IPS DF 6.9 (cell line): ENCODE results near the gene C19orf53.

Source experiments
- DNase-seq: peaks from one replicate; pipeline ENCODE4 v3.0.0-alpha.2; 2013; ENCODE audit warnings: low read depth, low spot score
- H3K27ac ChIP-seq: one replicate; pipeline ENCODE4 v1.5.1; 2013; ENCODE audit warnings: low read length, control low read depth
- H3K27me3 ChIP-seq: 2 replicates; pipeline ENCODE4 v1.6.1; 2013; ENCODE audit warnings: mild to moderate bottlenecking, low read length; ENCODE audit not compliant: control insufficient read depth, insufficient read depth
- H3K36me3 ChIP-seq: 2 replicates; pipeline ENCODE4 v1.6.1; 2013; ENCODE audit warnings: low read length; ENCODE audit not compliant: control insufficient read depth, insufficient read depth
- H3K4me1 ChIP-seq: 2 replicates; pipeline ENCODE4 v1.6.1; 2013; ENCODE audit warnings: low read length; ENCODE audit not compliant: control insufficient read depth, insufficient read depth
- H3K4me3 ChIP-seq: 2 replicates; pipeline ENCODE4 v1.5.1; 2013; ENCODE audit warnings: mild to moderate bottlenecking, low read length
- H3K9me3 ChIP-seq: 2 replicates; pipeline ENCODE4 v1.6.1; 2013; ENCODE audit warnings: low read length, inconsistent platforms; ENCODE audit not compliant: control insufficient read depth, insufficient read depth
- WGBS: extraction: QIAGEN DNeasy Blood & Tissue Kit; methylation state at CpG from one replicate; pipeline ENCODE4 v1.1.7; 2013; ENCODE audit warnings: mixed read lengths, missing lambda C conversion rate; ENCODE audit not compliant: insufficient read length, insufficient coverage; 5-methylcytosine and 5-hydroxymethylcytosine counted together

Gene C19orf53

DNA sequence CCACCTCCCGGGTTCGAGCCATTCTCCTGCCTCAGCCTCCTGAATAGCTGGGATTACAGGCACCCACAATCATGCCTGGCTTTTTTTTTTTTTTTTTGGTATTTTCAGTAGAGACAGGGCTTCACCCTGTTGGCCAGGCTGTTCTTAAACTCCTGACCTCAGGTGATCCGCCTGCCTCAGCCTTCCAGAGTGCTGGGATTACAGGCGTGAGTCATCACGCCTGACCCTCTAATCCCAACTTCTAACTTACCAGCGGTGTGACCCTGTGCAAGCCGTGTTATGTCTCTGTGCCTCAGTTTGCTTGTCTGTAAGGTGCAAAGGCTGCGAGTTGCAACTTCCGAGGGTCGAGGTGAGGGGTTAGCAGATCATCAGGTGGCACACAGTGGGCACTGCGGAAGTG lies 38.3 kb downstream of the C19orf53 start:
- no peak overlapping the region for H3K4me3 ChIP-seq
- no peak for DNase-seq
- 0 out of 2 replicates have a peak, but pooled peaks cover under 1% of the 10 kb centered on the region for H3K4me1 ChIP-seq
- H3K9me3 ChIP-seq, result no peaks in the 10 kb centered on the region
- no peaks in the 10 kb centered on the region for H3K27me3 ChIP-seq
- WGBS, result no CpG with 5 or more reads among the region's 11 CpGs
- H3K27ac ChIP-seq, result no peak overlapping the region
- H3K36me3 ChIP-seq, result peaks cover 21% of the 10 kb centered on the region

DNA sequence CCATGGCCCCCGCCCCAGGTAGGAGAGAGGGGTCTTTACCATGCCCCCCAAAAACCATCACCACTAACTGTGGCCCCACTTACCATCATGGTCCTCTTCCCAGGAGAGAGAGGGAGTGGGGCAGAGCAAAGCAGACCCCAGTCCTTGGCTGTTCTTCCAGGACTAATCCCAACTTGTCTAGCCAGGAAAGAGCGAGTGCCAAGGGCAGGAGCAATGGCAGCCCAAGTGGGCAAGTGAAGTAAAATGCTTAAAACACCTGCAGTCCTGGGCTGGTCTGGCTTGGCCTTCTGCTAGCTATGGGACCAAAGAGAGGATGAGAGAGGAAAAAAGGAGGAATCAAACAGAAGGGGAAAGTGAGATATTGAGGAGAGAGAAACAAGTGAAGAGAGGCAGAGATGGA lies 38.9 kb downstream of the C19orf53 start:
- WGBS, result no CpG with 5 or more reads among the region's 2 CpGs

DNA sequence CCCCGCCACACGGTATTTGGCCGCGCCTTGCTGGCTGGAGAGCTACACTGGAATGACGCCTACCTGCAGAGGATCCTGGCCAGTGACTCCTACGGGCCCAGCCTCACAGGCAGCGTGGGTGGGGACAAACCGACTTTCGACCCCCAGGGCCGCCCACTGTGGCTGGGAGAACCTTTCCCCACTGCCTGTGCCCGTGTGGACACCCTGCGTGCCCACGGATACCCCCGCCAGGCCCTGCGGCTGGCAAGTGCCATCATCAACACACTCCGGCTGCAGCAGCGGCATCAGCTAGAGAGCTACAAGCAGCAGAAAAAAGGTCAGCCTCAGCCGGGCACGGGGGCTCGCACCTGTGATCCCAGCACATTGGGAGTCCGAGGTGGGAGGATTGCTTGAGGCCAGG lies 40.3 kb downstream of the C19orf53 start:
- Histone ChIP-seq H3K27ac (no peak overlapping the region), H3K4me1 (0 out of 2 replicates have a peak, but pooled peaks cover 2% of the 10 kb centered on the region), H3K36me3 (peaks cover 15% of the 10 kb centered on the region), H3K27me3 (no peaks in the 10 kb centered on the region), H3K4me3 (no peak overlapping the region), H3K9me3 (no peaks in the 10 kb centered on the region)
- DNase-seq, result no peak
- WGBS, result no CpG with 5 or more reads among the region's 21 CpGs

More for the DNA sequence above, 38.9 kb downstream of the C19orf53 start:
- Histone ChIP-seq H3K36me3 (peaks cover 18% of the 10 kb centered on the region), H3K4me1 (0 out of 2 replicates have a peak, but pooled peaks cover 2% of the 10 kb centered on the region), H3K4me3 (no peak overlapping the region), H3K27me3 (no peaks in the 10 kb centered on the region), H3K27ac (no peak overlapping the region), H3K9me3 (no peaks in the 10 kb centered on the region)
- DNase-seq, result no peak

DNA sequence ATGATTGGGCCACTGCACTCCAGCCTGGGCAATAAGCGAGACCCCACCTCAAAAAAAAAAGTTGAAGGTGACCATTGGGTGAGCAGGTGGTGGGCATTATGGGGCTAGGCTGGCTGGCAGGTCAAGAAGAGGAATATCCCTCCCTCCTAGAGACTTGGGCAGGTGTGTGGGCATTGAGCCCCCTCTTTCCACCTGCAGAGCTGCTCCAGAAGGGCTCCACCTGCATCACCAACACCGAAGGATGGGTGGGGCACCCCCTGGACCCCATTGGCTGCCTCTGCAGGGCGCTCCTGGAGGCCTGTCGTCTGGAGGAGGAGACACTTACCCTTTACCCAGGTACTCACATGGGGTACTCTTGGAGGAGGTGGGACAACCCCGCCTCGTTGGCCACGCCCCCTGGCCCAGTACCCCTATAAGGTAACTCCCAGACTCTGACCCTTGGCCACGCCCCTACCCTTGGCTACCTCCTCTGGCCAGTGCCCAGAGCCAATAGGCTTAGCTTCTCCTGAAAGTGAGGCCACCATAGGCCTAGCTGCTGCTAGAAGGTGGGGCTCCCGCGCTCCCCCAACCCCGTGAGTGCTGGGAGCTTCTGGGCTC lies 42.9 kb downstream of the C19orf53 start:
- Histone ChIP-seq H3K4me1 (0 out of 2 replicates have a peak, but pooled peaks cover 2% of the 10 kb centered on the region), H3K9me3 (no peaks in the 10 kb centered on the region), H3K27ac (no peak overlapping the region), H3K36me3 (peaks cover 15% of the 10 kb centered on the region), H3K4me3 (peak overlapping the region; percentile 47; the same call in 1 of the 2 replicates), H3K27me3 (no peaks in the 10 kb centered on the region)
- DNase-seq, result peak; percentile 99
- no CpG with 5 or more reads among the region's 11 CpGs for WGBS

DNA sequence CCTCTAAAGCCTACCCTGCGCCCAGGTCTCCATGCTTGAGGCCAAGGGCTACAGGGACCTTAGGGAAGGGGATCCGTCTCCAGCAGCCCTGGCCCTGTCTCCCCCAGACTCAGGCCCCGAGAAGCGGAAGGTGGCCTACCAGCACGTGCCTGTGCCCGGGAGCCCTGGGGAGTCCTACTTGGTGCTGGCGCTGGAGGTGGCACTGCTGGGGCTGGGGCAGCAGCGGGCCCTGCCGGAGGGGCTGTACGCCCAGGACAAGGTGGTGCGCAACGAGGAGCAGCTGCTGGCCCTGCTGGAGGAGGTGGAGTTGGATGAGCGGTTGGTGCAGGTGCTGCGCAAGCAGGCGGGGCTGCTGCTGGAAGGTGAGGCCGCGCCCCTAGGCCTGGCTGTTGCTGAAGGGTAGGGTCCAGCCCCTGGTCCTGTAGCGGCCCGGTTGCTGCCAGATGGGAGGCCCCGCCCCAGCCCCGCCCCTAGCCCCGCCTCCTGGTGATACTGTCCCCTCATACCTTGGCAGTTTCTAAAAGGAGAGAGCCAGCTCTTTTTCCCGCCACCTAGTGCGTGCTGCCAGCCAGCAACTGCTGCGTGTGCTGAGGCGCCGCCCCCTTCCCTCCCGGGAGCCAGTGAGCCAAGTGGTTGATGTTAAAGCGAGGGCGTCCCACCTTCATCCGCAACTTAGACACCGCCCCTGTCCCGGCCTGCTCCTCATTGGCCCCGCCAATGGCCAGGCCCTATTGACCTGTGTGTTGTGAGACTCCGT lies 43.5 kb downstream of the C19orf53 start:
- Histone ChIP-seq H3K27ac (no peak overlapping the region), H3K4me3 (peak overlapping the region; percentile 47)
- no CpG with 5 or more reads among the region's 35 CpGs for WGBS

DNA sequence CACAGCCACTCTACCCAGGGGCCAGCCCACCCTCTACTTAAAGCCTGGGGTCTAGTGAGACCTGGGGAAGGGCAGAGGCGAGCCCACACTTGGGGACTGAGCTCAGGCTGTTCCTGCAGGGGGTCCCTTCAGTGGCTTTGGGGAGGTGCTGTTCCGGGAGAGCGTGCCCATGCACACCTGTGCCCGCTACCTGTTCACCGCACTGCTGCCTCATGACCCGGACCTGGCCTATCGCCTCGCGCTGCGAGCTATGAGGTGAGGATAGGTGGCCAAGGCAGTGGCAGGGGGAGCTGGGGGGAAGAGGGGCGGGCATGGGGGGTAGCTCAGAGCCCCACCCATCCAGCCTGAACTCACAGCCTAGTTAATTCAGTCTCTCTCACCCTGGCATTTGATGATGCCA lies 45.0 kb downstream of the C19orf53 start:
- no peak for DNase-seq
- Histone ChIP-seq H3K27me3 (no peaks in the 10 kb centered on the region), H3K4me3 (no peak overlapping the region), H3K36me3 (peaks cover 11% of the 10 kb centered on the region), H3K27ac (no peak overlapping the region), H3K4me1 (0 out of 2 replicates have a peak, but pooled peaks cover 2% of the 10 kb centered on the region), H3K9me3 (no peaks in the 10 kb centered on the region)
- WGBS, result no CpG with 5 or more reads among the region's 11 CpGs

More for the DNA sequence above, 43.5 kb downstream of the C19orf53 start:
- Histone ChIP-seq H3K27me3 (no peaks in the 10 kb centered on the region), H3K4me1 (0 out of 2 replicates have a peak, but pooled peaks cover 2% of the 10 kb centered on the region), H3K9me3 (no peaks in the 10 kb centered on the region), H3K36me3 (peaks cover 13% of the 10 kb centered on the region)
- DNase-seq, result peak; percentile 96

DNA sequence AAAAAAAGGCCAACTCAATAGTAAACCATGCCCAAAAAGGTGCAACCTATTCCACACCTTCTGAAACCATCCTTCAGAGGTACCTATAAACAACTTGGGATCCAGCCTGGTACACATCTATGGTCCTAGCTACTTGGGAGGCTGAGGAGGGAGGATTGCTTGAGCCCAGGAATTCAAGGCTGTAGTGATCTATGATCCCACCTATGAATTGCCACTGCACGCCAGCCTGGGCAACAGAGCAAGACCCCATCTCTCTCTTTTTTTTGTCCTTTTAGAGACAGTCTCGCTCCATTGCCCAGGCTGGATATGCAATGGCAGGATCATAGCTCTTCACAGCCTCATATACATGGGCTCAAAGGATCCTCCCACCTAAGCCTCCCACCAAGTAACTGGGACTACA lies 47.0 kb downstream of the C19orf53 start:
- WGBS, result no CpG with 5 or more reads among the region's 2 CpGs
- Histone ChIP-seq H3K27ac (no peak overlapping the region), H3K36me3 (peaks cover 6% of the 10 kb centered on the region; the same call in 1 of the 2 replicates), H3K9me3 (no peaks in the 10 kb centered on the region), H3K27me3 (no peaks in the 10 kb centered on the region), H3K4me1 (0 out of 2 replicates have a peak, but pooled peaks cover 2% of the 10 kb centered on the region), H3K4me3 (no peak overlapping the region)
- DNase-seq, result no peak

DNA sequence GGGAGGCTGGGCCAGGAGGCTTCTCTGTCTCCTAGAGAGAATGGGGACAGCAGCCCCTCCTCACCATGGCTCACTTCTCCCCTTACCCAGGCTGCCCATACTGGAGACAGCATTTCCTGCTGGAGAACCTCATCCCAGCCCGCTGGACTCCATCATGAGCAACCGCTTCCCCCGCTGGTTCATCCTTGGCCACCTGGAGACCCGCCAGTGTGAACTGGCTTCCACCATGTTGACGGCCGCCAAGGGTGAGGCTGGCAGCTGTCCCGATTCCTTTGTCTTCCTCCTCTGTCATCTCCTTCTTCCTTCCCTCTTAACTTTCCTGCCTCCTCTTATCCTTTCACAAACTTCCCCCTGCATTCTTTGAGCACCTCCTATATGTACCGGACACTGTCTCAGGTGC lies 49.0 kb downstream of the C19orf53 start:
- WGBS, result no CpG with 5 or more reads among the region's 8 CpGs
- DNase-seq, result no peak
- H3K4me3 ChIP-seq, result no peak overlapping the region
- H3K27ac ChIP-seq, result no peak overlapping the region
- H3K9me3 ChIP-seq, result no peaks in the 10 kb centered on the region
- no peaks in the 10 kb centered on the region for H3K27me3 ChIP-seq
- no peaks in the 10 kb centered on the region for H3K4me1 ChIP-seq
- peaks cover 6% of the 10 kb centered on the region; the same call in 1 of the 2 replicates for H3K36me3 ChIP-seq

DNA sequence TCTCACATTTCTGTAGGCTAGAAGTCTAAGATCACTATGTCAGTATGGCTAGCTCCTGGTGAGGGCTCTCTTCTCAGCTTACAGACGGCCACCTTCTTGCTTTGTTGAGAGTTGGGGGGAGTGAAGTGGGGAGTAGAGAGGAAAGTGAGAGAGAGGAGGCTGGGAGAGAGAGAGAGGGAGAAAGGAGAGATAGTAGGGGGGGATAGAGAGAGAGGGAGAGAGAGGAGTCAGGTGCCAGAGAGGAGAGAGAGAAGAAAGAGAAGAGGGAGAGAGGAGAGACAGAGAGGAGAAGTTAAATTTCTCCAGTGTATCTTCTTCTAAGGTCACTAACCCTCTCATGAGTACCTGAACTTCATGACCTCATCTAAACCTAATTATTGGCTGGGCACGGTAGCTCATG lies 49.6 kb downstream of the C19orf53 start:
- WGBS, result no CpG with 5 or more reads among the region's 2 CpGs

DNA sequence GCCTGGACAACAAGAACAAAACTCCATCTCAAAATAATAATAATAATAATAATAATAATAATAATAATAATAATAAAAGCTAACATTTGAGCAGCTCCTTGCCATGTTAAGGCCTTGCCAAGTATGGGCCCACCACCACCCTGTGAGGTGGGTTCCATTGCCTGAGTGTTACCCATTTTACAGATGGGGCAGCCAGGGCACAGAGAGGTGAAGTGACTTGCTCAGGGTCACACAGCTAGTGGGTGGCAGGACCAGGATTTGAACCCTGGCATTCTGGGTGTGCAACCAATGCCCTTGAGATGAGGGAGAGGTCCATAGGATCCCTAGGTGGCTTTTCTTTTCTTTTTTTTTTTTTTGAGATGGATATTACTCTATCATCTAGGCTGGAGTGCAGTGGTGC lies 50.4 kb downstream of the C19orf53 start:
- H3K36me3 ChIP-seq, result peaks cover 4% of the 10 kb centered on the region; the same call in 1 of the 2 replicates
- no peaks in the 10 kb centered on the region for H3K27me3 ChIP-seq
- no peak for DNase-seq
- H3K9me3 ChIP-seq, result no peaks in the 10 kb centered on the region
- no peaks in the 10 kb centered on the region for H3K4me1 ChIP-seq
- no peak overlapping the region for H3K27ac ChIP-seq
- no peak overlapping the region for H3K4me3 ChIP-seq

More for the DNA sequence above, 49.6 kb downstream of the C19orf53 start:
- Histone ChIP-seq H3K4me1 (no peaks in the 10 kb centered on the region), H3K4me3 (no peak overlapping the region), H3K27ac (no peak overlapping the region), H3K36me3 (peaks cover 6% of the 10 kb centered on the region; the same call in 1 of the 2 replicates), H3K9me3 (no peaks in the 10 kb centered on the region), H3K27me3 (no peaks in the 10 kb centered on the region)
- DNase-seq, result no peak
